Upper lobe of left lung (tissue), 4 donors: ENCODE measurements around the gene KCNQ4.

Source experiments
- CTCF ChIP-seq, 6 experiments: fragments of 450-650 bp in 4 of 6; fragments of 200-600 bp in 2 of 6; sonication (generic) in 2 of 6; IDR thresholded peaks; one replicate each; pipeline ENCODE4 v1.5.1; 2016 to 2019; ENCODE audit warnings: antibody characterized with exemption in 6 of 6
- POLR2AphosphoS5 ChIP-seq, 2 donors: sonication (generic); formaldehyde crosslinking; IDR thresholded peaks; one replicate each; pipeline ENCODE4 v1.5.1; 2017; ENCODE audit warnings: antibody characterized with exemption in 2 of 2

- no peak for TF ChIP-seq CTCF (IDR thresholded peaks at IDR 0.05)
- no peak for TF ChIP-seq POLR2AphosphoS5 (IDR thresholded peaks at IDR 0.05)
These were observed 39.7 kb upstream of the KCNQ4 start for GRCh38 chr1:40743860-40744259.
